Measurements from ENCODE around the gene WDR90.

WDR90 gene

DNA sequence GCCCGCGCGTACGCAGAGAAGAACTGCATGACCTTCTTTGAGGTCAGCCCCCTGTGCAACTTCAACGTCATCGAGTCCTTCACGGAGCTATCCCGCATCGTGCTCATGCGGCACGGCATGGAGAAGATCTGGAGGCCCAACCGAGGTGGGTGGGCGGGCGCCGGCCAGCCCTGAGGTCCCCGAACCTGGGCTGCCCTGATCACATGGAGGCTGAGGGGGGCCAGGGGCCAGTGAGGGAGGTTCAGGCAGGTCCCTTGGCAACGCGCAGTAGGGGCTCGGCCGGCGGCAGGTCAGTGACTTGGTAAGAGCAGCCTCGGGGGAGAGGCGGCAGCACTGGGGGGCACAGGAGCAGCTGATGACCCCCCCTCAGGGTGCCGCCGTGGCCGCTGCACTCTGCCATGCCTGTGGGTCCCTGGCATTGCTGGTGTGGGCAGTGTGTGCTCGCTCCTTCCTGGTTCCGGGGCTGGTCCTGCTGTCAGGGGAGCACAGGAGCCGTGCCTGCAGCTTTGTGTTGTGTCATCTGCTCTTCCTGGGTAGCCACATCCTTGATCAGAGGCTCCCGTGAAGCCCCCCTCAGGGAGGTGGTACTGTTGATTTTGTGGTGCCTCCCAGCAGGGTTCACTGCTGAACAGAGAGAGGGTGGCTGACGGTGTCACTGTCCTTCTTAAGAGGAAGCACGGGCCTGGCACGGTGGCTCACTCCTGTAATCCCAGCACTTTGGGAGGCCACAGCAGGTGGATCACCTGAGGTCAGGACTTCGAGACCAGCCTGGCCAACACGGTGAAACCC, 23.0 kb upstream of the WDR90 start:
- TF ChIP-seq, protein P1, sequence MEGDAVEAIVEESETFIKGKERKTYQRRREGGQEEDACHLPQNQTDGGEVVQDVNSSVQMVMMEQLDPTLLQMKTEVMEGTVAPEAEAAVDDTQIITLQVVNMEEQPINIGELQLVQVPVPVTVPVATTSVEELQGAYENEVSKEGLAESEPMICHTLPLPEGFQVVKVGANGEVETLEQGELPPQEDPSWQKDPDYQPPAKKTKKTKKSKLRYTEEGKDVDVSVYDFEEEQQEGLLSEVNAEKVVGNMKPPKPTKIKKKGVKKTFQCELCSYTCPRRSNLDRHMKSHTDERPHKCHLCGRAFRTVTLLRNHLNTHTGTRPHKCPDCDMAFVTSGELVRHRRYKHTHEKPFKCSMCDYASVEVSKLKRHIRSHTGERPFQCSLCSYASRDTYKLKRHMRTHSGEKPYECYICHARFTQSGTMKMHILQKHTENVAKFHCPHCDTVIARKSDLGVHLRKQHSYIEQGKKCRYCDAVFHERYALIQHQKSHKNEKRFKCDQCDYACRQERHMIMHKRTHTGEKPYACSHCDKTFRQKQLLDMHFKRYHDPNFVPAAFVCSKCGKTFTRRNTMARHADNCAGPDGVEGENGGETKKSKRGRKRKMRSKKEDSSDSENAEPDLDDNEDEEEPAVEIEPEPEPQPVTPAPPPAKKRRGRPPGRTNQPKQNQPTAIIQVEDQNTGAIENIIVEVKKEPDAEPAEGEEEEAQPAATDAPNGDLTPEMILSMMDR (conservative IDR thresholded peaks at IDR 0.05; ENCODE audit: low read depth): no peak
- ChIA-PET POLR2A (ENCODE audit: low non-redundant PET) (interaction anchor here (1.0 kb wide), 1 partner anchor 10 kb away, joined by 3 read pairs; the partner anchor contains the start of gene METTL26), CTCF (interaction anchor here (1.4 kb wide), 1 partner anchor 22 kb away, joined by 5 read pairs; no protein-coding TSS in a partner anchor)
- no peak for DNase-seq (ENCODE audit: low spot score)
- peak overlapping the region; percentile 97 for H3K27ac ChIP-seq

DNA sequence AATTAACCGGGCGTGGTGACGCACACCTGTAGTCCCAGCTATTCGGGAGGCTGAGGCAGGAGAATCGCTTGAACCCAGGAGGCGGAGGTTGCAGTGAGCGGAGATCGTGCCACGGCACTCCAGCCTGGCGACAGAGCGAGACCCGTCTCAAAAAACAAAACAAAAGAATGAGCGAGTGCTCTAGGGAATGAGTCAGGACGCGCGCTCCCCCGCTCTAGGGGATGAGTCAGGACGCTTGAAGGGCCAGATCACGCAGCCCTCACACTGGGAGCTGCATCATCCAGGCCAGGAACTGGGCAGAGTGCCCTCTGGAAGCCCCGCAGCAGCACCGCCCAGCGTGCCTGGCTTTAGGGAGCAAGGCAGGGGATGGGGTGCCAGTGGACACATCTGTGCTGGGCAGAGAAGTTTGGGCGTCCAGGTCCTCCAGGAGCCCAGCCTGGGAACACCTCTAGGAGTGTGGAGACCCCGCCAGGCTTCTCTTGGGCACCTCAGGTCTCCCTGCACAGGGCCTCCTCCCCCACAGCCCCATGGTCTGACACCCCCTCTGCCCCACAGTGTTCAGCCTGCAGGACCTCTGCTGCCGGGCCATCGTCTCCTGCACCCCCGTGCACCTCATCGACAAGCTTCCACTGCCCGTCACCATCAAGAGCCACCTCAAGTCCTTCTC, 22.2 kb upstream of the WDR90 start:
- POLR2A ChIA-PET (ENCODE audit: low non-redundant PET): interaction anchor here (1.0 kb wide), 1 partner anchor 10 kb away, joined by 3 read pairs; the partner anchor contains the start of gene METTL26

DNA sequence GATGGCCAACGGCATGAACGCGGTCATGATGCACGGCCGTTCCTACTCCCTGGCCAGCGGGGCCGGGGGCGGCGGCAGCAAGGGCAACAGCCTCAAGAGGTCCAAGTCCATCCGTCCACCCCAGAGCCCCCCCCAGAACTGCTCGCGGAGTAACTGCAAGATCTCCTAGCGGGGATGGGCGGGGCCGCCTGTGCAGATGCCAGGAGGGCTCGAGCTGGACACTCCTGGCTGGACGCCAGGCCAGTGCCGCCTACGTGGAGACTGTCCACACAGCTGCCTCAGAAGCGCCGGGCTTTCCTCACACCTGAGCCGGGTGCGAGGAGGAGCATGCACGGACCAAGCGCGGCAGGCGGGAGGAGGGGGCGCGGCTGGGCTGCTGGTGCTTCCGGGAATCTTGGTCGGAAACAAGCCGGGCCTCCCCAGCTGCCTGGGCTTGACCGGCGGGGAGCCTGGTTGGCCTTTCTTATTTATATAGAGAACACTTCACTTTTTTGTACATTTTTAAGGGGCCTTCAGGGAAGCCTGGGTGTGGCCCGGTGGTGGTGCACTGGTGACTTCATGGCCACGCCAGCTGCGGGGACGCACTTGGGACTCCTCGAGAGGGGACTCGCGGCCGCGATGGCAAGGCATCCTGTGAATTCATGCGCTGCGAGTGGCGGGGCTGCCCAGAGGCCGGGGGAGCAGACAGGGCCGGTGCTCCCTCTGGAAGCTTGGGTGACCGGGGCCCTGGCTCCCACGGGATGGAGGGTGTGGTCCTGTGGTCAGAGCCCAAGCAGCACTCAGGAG, 21.5 kb upstream of the WDR90 start:
- H3K27ac ChIP-seq: peak overlapping the region; percentile 97
- ChIA-PET POLR2A (ENCODE audit: low non-redundant PET) (interaction anchor here (1.0 kb wide), 1 partner anchor 9 kb away, joined by 3 read pairs; the partner anchor contains the start of gene METTL26), CTCF (interaction anchor here (1.4 to 1.7 kb wide), 2 partner anchors 20 to 36 kb away, joined by 5 to 6 read pairs; no protein-coding TSS in a partner anchor)
- DNase-seq (ENCODE audit: low spot score): no peak
- TF ChIP-seq, protein P1 (conservative IDR thresholded peaks at IDR 0.05; ENCODE audit: low read depth): no peak

More for the DNA sequence above, 22.2 kb upstream of the WDR90 start:
- TF ChIP-seq, protein P1 (conservative IDR thresholded peaks at IDR 0.05; ENCODE audit: low read depth): no peak
- CTCF ChIA-PET: interaction anchor here (1.4 to 1.7 kb wide), 2 partner anchors 21 to 35 kb away, joined by 5 to 6 read pairs; no protein-coding TSS in a partner anchor
- peak; percentile 91 for DNase-seq (ENCODE audit: low spot score)
- peak overlapping the region; percentile 97 for H3K27ac ChIP-seq

DNA sequence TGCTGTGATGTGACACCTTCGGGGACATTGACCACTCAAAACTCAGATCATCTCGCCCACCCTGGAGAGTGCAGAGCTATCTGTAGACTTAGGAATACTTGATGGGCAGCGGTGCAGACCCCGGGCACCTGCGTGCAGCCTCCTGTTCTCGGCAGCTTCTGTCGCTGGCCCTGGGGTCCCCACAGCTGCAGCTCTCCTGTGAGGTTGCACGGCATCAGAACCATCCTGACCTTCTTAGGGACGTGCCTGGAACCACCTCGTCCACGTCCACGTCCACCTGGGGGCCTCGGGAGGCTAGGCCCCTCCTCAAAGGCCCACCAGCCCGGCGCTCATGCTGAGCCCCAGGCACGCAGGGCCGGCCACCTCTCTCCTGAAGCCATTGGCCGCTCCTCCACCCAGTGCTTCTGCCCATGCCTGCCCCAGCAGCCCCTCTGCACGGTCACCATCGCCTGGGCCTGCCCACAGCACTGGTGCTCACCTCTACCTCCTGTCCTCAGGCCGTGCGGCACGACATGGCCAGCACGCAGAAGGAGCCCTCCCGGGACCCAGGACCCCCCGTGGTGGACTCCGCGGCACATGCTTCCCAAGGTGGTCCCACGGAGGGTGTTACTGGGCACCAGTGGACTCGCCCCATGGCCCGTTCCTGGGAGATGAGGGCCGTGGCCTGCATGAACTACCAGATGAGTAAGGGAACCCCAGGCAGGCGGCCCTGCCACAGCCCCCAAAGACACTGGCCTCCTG, 20.7 kb upstream of the WDR90 start:
- H3K27ac ChIP-seq: peak overlapping the region; percentile 97
- DNase-seq (ENCODE audit: low spot score): no peak
- ChIA-PET CTCF (interaction anchor here (0.6 to 1.7 kb wide), 2 partner anchors 9 to 36 kb away, joined by 3 to 6 read pairs; no protein-coding TSS in a partner anchor), POLR2A (ENCODE audit: low non-redundant PET) (no interaction called here)
- TF ChIP-seq, protein P1 (conservative IDR thresholded peaks at IDR 0.05; ENCODE audit: low read depth): no peak

DNA sequence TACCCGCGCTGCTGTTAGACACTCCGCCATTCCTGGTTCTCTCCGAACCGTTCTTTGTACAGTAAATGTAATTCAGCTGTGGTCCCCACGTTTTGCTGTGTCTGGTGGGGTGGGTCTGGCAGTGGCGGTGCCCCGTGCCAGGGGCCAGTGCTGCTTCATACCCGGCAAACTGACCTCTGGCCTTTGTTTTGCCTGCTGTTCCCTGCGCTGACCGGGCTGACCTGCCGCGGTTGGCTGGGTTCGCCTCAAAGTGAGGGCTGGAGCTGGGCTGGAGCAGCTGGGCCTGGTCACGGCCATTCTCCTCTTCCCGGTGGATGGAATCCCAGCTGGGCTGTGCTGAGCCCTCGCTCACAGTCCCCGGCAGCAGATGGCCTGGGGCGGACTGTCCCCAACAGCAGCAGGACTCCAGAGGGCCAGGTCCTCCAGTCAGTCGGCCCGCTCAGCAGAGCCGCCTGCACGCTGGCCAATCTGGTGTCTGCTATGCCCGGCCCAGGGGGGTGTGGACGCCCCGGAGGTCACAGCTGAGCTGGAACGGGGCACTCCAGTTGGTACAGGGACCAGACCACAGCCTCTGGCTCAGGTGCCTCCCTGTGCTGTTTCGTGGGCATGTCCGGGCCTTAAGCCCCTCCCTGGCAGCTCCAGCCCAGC, 19.9 kb upstream of the WDR90 start:
- H3K27ac ChIP-seq: peak overlapping the region; percentile 97
- ChIA-PET CTCF (interaction anchor here (0.6 kb wide), 1 partner anchor 10 kb away, joined by 3 read pairs; no protein-coding TSS in a partner anchor), POLR2A (ENCODE audit: low non-redundant PET) (no interaction called here)
- no peak for DNase-seq (ENCODE audit: low spot score)
- TF ChIP-seq, protein P1 (conservative IDR thresholded peaks at IDR 0.05; ENCODE audit: low read depth): no peak

All from RWPE1 (cell line).